ENCODE measurements around the gene CDH8.

DNA sequence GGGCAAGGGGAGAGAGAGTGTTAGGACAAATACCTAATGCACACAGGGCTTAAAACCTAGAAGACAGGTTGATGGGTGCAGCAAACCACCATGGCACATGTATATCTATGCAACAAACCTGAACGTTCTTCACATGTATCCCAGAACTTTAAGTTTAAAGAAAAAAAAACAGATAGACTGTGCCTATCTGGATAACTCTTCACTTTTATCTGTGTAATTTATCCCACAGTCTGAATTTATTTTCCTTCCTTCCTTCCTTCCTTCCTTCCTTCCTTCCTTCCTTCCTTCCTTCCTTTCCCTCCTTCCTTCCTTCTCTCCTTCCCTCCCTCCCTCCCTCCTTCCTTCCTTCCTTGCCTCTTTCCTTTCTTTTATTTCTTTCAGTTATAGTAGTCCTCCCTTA, 370.7 kb downstream of the CDH8 start:
- TF ChIP-seq, protein P1, sequence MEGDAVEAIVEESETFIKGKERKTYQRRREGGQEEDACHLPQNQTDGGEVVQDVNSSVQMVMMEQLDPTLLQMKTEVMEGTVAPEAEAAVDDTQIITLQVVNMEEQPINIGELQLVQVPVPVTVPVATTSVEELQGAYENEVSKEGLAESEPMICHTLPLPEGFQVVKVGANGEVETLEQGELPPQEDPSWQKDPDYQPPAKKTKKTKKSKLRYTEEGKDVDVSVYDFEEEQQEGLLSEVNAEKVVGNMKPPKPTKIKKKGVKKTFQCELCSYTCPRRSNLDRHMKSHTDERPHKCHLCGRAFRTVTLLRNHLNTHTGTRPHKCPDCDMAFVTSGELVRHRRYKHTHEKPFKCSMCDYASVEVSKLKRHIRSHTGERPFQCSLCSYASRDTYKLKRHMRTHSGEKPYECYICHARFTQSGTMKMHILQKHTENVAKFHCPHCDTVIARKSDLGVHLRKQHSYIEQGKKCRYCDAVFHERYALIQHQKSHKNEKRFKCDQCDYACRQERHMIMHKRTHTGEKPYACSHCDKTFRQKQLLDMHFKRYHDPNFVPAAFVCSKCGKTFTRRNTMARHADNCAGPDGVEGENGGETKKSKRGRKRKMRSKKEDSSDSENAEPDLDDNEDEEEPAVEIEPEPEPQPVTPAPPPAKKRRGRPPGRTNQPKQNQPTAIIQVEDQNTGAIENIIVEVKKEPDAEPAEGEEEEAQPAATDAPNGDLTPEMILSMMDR (conservative IDR thresholded peaks at IDR 0.05; ENCODE audit: low read depth, low read length), result no peak
- no peak for TF ChIP-seq EZH2 (IDR thresholded peaks at IDR 0.05; ENCODE audit: borderline replicate concordance, low read depth, low read length, poor library complexity, severe bottlenecking)

Data from A673 (cell line).